ENCODE measurements around the gene DNAH6. TPM values are rescaled to one million over a fixed set of nuclear protein-coding genes. Genes with fewer than 3 reads are reported as not detected.

DNAH6 gene
- total and polyA plus RNA-seq, 9 of the 15 experiments (the other 6 are each of a cell fraction or from before 2014, with no cell fraction given) = 0.01 to 0.04 (median 0.01) TPM; not detected in 5

DNA sequence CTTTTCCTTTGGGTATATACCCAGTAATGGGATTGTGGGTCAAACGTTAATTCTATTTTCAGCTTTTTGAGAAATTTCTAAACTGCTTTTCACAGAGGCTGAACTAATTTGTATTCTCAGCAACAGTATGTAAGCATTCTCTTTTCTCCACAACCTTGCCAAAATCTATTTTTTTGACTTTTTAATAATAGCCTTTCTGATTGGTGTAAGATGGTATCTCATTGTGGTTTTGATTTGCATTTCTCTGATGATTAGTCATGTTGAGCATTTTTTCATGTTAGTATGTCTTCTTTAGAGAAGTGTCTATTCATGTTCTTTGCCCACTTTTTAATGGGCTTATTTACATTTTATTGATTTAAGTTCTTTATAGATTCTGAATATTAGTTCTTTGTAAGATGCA, 219.1 kb downstream of the DNAH6 start:
- H3K27me3 ChIP-seq (ENCODE audit: control insufficient read depth in 2 of 2, insufficient read depth in 2 of 2, low read length in 2 of 2) = no peaks in the 10 kb centered on the region
- no TSS peak for BruUV-seq (replicated peaks)
- TF ChIP-seq ASH1L (IDR thresholded peaks at IDR 0.05; ENCODE audit: borderline replicate concordance, low read depth, partially characterized antibody) = no peak
- TF ChIP-seq SNRNP70 (optimal IDR thresholded peaks at IDR 0.05; ENCODE audit: low read depth, low read length) = no peak
- no peak for TF ChIP-seq SIN3A (IDR thresholded peaks at IDR 0.05; ENCODE audit: borderline replicate concordance in 2 of 2, control insufficient read depth in 1 of 2, low read depth in 2 of 2, low read length in 2 of 2)
- TF ChIP-seq ZNF431 (CRISPR knock-in tag; IDR thresholded peaks at IDR 0.05) = no peak
- no peak for TF ChIP-seq TCFL5 (CRISPR knock-in tag; conservative IDR thresholded peaks at IDR 0.05)
- no peak for TF ChIP-seq ZNF165 (CRISPR knock-in tag; IDR thresholded peaks at IDR 0.05; ENCODE audit: borderline replicate concordance)
- TF ChIP-seq BACH1 (tag; IDR thresholded peaks at IDR 0.05) = no peak
- TF ChIP-seq, protein P1, sequence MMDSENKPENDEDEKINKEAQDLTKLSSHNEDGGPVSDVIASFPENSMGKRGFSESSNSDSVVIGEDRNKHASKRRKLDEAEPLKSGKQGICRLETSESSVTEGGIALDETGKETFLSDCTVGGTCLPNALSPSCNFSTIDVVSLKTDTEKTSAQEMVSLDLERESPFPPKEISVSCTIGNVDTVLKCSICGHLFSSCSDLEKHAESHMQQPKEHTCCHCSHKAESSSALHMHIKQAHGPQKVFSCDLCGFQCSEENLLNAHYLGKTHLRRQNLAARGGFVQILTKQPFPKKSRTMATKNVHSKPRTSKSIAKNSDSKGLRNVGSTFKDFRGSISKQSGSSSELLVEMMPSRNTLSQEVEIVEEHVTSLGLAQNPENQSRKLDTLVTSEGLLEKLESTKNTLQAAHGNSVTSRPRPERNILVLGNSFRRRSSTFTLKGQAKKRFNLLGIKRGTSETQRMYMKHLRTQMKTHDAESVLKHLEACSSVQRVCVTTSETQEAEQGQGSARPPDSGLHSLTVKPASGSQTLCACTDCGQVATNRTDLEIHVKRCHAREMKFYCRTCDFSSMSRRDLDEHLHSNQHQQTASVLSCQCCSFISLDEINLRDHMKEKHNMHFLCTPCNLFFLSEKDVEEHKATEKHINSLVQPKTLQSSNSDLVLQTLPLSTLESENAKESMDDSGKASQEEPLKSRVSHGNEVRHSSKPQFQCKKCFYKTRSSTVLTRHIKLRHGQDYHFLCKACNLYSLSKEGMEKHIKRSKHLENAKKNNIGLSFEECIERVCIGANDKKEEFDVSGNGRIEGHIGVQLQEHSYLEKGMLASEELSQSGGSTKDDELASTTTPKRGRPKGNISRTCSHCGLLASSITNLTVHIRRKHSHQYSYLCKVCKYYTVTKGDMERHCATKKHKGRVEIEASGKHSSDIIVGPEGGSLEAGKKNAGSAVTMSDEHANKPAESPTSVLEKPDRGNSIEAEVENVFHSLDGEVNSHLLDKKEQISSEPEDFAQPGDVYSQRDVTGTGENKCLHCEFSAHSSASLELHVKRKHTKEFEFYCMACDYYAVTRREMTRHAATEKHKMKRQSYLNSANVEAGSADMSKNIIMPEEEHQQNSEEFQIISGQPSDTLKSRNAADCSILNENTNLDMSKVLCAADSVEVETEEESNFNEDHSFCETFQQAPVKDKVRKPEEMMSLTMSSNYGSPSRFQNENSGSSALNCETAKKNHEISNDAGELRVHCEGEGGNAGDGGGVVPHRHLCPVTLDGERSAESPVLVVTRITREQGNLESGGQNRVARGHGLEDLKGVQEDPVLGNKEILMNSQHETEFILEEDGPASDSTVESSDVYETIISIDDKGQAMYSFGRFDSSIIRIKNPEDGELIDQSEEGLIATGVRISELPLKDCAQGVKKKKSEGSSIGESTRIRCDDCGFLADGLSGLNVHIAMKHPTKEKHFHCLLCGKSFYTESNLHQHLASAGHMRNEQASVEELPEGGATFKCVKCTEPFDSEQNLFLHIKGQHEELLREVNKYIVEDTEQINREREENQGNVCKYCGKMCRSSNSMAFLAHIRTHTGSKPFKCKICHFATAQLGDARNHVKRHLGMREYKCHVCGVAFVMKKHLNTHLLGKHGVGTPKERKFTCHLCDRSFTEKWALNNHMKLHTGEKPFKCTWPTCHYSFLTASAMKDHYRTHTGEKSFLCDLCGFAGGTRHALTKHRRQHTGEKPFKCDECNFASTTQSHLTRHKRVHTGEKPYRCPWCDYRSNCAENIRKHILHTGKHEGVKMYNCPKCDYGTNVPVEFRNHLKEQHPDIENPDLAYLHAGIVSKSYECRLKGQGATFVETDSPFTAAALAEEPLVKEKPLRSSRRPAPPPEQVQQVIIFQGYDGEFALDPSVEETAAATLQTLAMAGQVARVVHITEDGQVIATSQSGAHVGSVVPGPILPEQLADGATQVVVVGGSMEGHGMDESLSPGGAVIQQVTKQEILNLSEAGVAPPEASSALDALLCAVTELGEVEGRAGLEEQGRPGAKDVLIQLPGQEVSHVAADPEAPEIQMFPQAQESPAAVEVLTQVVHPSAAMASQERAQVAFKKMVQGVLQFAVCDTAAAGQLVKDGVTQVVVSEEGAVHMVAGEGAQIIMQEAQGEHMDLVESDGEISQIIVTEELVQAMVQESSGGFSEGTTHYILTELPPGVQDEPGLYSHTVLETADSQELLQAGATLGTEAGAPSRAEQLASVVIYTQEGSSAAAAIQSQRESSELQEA (IDR thresholded peaks at IDR 0.05; ENCODE audit: low read depth) = no peak
- no peak for TF ChIP-seq POLR2AphosphoS2 (IDR thresholded peaks at IDR 0.05; ENCODE audit: low read length)
- TF ChIP-seq, protein P2, sequence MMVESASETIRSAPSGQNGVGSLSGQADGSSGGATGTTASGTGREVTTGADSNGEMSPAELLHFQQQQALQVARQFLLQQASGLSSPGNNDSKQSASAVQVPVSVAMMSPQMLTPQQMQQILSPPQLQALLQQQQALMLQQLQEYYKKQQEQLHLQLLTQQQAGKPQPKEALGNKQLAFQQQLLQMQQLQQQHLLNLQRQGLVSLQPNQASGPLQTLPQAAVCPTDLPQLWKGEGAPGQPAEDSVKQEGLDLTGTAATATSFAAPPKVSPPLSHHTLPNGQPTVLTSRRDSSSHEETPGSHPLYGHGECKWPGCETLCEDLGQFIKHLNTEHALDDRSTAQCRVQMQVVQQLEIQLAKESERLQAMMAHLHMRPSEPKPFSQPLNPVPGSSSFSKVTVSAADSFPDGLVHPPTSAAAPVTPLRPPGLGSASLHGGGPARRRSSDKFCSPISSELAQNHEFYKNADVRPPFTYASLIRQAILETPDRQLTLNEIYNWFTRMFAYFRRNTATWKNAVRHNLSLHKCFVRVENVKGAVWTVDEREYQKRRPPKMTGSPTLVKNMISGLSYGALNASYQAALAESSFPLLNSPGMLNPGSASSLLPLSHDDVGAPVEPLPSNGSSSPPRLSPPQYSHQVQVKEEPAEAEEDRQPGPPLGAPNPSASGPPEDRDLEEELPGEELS (CRISPR knock-in tag; IDR thresholded peaks at IDR 0.05; ENCODE audit: borderline replicate concordance) = no peak
- TF ChIP-seq FOXM1 (IDR thresholded peaks at IDR 0.05; ENCODE audit: low read depth) = no peak
- no peak for TF ChIP-seq FOXM1 (CRISPR knock-in tag; IDR thresholded peaks at IDR 0.05; ENCODE audit: low read depth)
- no peak for TF ChIP-seq ILK (tag; IDR thresholded peaks at IDR 0.05; ENCODE audit: borderline replicate concordance, low read depth)

More for the DNA sequence above, 219.1 kb downstream of the DNAH6 start:
- FAIRE-seq (no peak), DNase-seq (ENCODE audit: extremely low read depth in 1 of 4, low spot score in 3 of 4) (no peak), ATAC-seq (no peak)
- WGBS (ENCODE audit: insufficient coverage, low coverage, missing lambda C conversion rate) = 0% methylated on average over 1 of the region's 1 CpG
- H3K4me2 ChIP-seq (ENCODE audit: insufficient read depth, low read length) = no peak overlapping the region
- ChIA-PET CTCF (ENCODE audit: low intra/inter-chr PET ratio) (no interaction called here), POLR2A (no interaction called here)
- no peaks in the 10 kb centered on the region for H3K4me1 ChIP-seq (replicated peaks in 1 of 2; ENCODE audit: control insufficient read depth in 2 of 2, insufficient read depth in 2 of 2, low read length in 2 of 2)
- H3K36me3 ChIP-seq (ENCODE audit: control insufficient read depth, insufficient read depth, low read length) = no peaks in the 10 kb centered on the region
- no peak overlapping the region for H3K9ac ChIP-seq (ENCODE audit: insufficient read depth in 1 of 2, low read depth in 2 of 2, low read length in 2 of 2)
- no peaks in the 10 kb centered on the region for H3K79me2 ChIP-seq (ENCODE audit: control insufficient read depth, insufficient read depth, low read length)
- H2AFZ ChIP-seq (ENCODE audit: low read depth, low read length) = no peak overlapping the region
- H4K20me1 ChIP-seq (replicated peaks; ENCODE audit: control insufficient read depth, insufficient read depth, low read length) = no peaks in the 10 kb centered on the region
- intact Hi-C loops (cut with micrococcal nuclease) (no loop called here), in situ Hi-C loops (cut with MboI) (no loop called here)
- no peak overlapping the region for H3K4me3 ChIP-seq
- no peaks in the 10 kb centered on the region for H3K9me3 ChIP-seq (replicated peaks; ENCODE audit: control insufficient read depth, insufficient read depth, low read depth, low read length)
- no peaks in the 10 kb centered on the region for H3K9me1 ChIP-seq (ENCODE audit: control insufficient read depth, insufficient read depth, low read length)
- H3K27ac ChIP-seq (ENCODE audit: extremely low read depth, low read depth, low read length) = no peak overlapping the region
